Uterus (tissue), 4 donors: Measurements from ENCODE around the gene NLK. TPM values are rescaled to one million over a fixed set of nuclear protein-coding genes. Genes with fewer than 3 reads are reported as not detected.

ENCODE experiments used
- DNase-seq, 2 donors: peaks; one replicate each; pipeline ENCODE4 v3.0.0-alpha.2; 2019 to 2020
- H3K27ac ChIP-seq, 2 donors: fragments of 200-600 bp; sonication (generic); 1 replicate in 1 of 2; 2 replicates in 1 of 2; pipeline ENCODE4 v1.5.1; 2016 to 2018
- H3K27me3 ChIP-seq, 2 donors: fragments of 200-600 bp; sonication (generic); one replicate each; pipeline ENCODE4 v1.5.1; 2018 to 2019; ENCODE audit warnings: control low read depth in 1 of 2
- H3K36me3 ChIP-seq, 2 donors: fragments of 200-600 bp; sonication (generic); one replicate each; pipeline ENCODE4 v1.5.1; 2019; ENCODE audit warnings: control low read depth in 1 of 2
- H3K4me1 ChIP-seq, 2 donors: fragments of 200-600 bp; sonication (generic); one replicate each; pipeline ENCODE4 v1.5.1; 2018 to 2019; ENCODE audit warnings: control low read depth in 1 of 2
- H3K4me3 ChIP-seq, 2 donors: fragments of 200-600 bp; sonication (generic); 1 replicate in 1 of 2; 2 replicates in 1 of 2; pipeline ENCODE4 v1.5.1; 2018 to 2019; ENCODE audit warnings: mild to moderate bottlenecking in 1 of 2
- H3K9me3 ChIP-seq, 2 donors: fragments of 200-600 bp; sonication (generic); one replicate each; pipeline ENCODE4 v1.5.1; 2019; ENCODE audit warnings: control low read depth in 1 of 2
- CTCF ChIP-seq, 4 experiments: fragments of 200-600 bp in 2 of 4; fragments of 450-650 bp in 2 of 4; sonication (generic) in 2 of 4; IDR thresholded peaks; one replicate each; pipeline ENCODE4 v1.5.1; 2016 to 2019; ENCODE audit warnings: antibody characterized with exemption in 4 of 4, mild to moderate bottlenecking in 2 of 4, moderate library complexity in 1 of 4
- POLR2A ChIP-seq, 2 donors: fragments of 450-650 bp; IDR thresholded peaks; one replicate each; pipeline ENCODE4 v1.6.1; 2016; ENCODE audit warnings: antibody characterized with exemption in 2 of 2, mild to moderate bottlenecking in 1 of 2, moderate library complexity in 1 of 2
- intact Hi-C: fragments of 100-400 bp; cut with DNase I; formaldehyde crosslinking; loops from one replicate; pipeline ENCODE4 v1.15.1; 2023; ENCODE audit warnings: low total_unique reads
- total RNA-seq, 4 donors: library from RNA; depleted of rRNA in 3 of 4; stranded (reverse); fragments of >200 nt in 3 of 4; gene quantifications; one replicate each; pipeline versions ENCODE4 v1.1.0 to v1.2.4, GENCODE V29; 2014 to 2023
- donor health status: DM: yes; HTN: yes; CAD: no.

NLK gene
- total RNA-seq, 4 donors from 2014 or later = 7.7 to 36.8 (median 23.4) TPM

- Histone ChIP-seq H3K27me3 (no peaks in the 10 kb centered on the region), H3K9me3 (no peaks in the 10 kb centered on the region), H3K36me3 (no peaks in the 10 kb centered on the region), H3K27ac (no peak overlapping the region), H3K4me1 (peaks cover 7 to 15% of the 10 kb centered on the region in 2 donors), H3K4me3 (no peak overlapping the region)
- intact Hi-C loops = no loop called here
- TF ChIP-seq POLR2A (IDR thresholded peaks at IDR 0.05) (no peak), CTCF (IDR thresholded peaks at IDR 0.05) (no peak)
- no peak for DNase-seq
Observed at GRCh38 chr17:28056276-28056620, 13.8 kb downstream of the NLK start.

DNA sequence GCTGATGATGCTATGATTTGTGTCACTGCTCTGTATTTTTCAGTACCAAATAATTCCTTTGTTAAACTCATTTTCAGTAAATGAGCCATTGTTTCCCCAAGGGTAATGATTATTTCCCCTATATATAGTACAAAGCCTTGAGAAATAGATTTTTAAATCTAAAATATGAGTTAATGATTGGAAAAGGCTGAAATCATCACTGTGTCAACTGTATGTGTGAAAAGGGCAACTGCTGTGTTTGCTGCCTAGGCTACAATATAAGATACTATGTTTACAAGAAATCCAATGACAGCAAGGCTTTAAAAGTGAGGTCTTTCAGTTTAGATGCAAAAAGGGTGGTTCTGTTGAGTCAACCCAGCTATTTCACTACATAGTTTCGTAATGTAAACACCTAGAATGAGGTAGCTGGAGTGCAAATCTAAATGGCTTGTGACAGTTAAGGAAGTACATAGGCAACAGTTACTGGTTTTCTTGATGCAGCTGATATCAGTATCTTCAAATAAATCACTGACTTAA lies 15.3 kb downstream of the NLK start:
- intact Hi-C loops = no loop called here
- no peaks in the 10 kb centered on the region for H3K9me3 ChIP-seq
- no peak overlapping the region for H3K27ac ChIP-seq
- H3K36me3 ChIP-seq = no peaks in the 10 kb centered on the region
- peaks cover 10 to 15% of the 10 kb centered on the region in 2 donors for H3K4me1 ChIP-seq
- no peak overlapping the region for H3K4me3 ChIP-seq
- TF ChIP-seq CTCF (IDR thresholded peaks at IDR 0.05) (no peak), POLR2A (IDR thresholded peaks at IDR 0.05) (no peak)
- no peaks in the 10 kb centered on the region for H3K27me3 ChIP-seq
- DNase-seq = no peak

- no peaks in the 10 kb centered on the region for H3K36me3 ChIP-seq
- H3K9me3 ChIP-seq = no peaks in the 10 kb centered on the region
- H3K27me3 ChIP-seq = no peaks in the 10 kb centered on the region
- no peak overlapping the region for H3K27ac ChIP-seq
- TF ChIP-seq CTCF (IDR thresholded peaks at IDR 0.05) = no peak
- no peak for TF ChIP-seq POLR2A (IDR thresholded peaks at IDR 0.05)
- intact Hi-C loops = no loop called here
- H3K4me3 ChIP-seq = no peak overlapping the region
- peaks cover 3 to 10% of the 10 kb centered on the region in 2 donors for H3K4me1 ChIP-seq
- DNase-seq = no peak
Observed at GRCh38 chr17:28059675-28060074, 17.2 kb downstream of the NLK start.

DNA sequence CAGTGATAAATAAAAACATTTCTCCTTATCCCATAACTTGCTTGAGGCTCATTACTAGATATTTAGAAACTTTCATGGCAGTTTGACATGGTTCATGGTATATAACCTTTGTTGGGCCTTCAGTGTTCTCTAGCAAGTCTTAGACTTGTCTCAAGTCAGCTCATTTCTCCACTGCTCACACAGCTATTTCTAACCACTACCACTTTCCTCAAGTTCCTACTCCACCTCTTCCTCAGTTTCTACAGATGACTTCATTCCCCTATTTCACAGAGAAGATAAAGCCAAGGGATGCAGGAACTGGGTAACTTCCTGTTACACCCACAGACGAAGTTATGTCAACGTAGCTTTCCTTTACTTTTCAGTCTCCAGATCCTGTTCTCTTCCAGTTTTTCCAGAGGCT lies 23.2 kb downstream of the NLK start:
- no peak for TF ChIP-seq CTCF (IDR thresholded peaks at IDR 0.05)
- TF ChIP-seq POLR2A (IDR thresholded peaks at IDR 0.05) = no peak
- no peak overlapping the region for H3K27ac ChIP-seq
- DNase-seq = no peak
- no peaks in the 10 kb centered on the region for H3K36me3 ChIP-seq
- peaks cover 0 to 5% of the 10 kb centered on the region in 2 donors for H3K4me1 ChIP-seq
- H3K9me3 ChIP-seq = no peaks in the 10 kb centered on the region
- intact Hi-C loops = no loop called here
- no peaks in the 10 kb centered on the region for H3K27me3 ChIP-seq
- no peak overlapping the region for H3K4me3 ChIP-seq

DNA sequence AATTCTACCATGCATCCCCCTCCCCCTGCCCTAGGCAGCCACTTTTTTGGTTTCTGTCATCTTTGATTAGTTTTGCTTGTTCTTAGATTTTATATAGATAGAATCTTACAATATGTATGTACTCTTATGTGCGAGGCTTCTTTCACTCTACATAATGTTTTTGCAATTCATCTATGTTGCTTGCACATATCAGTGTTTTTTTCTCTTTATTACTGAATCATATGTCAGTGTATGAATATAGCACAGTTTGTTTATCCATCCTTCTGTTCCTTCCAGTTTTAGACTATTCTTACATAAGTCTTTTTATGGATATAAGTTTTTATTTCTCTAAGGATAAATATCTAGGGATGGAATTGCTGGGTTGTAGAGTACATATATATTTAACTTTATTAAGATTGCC lies 26.6 kb downstream of the NLK start:
- intact Hi-C loops = no loop called here
- H3K27me3 ChIP-seq = no peaks in the 10 kb centered on the region
- TF ChIP-seq POLR2A (IDR thresholded peaks at IDR 0.05) (no peak), CTCF (IDR thresholded peaks at IDR 0.05) (no peak)
- no peaks in the 10 kb centered on the region for H3K36me3 ChIP-seq
- no peak for DNase-seq
- no peak overlapping the region for H3K27ac ChIP-seq
- H3K4me1 ChIP-seq = no peaks in the 10 kb centered on the region
- no peak overlapping the region for H3K4me3 ChIP-seq
- peaks cover 0 to 3% of the 10 kb centered on the region in 2 donors for H3K9me3 ChIP-seq
